ENCODE results near the gene NUP88. TPM values are rescaled to one million over a fixed set of nuclear protein-coding genes. Genes with fewer than 3 reads are reported as not detected.

The NUP88 gene
- total RNA-seq, 1 donor from 2014 or later: 99.9 TPM

- DNase-seq: no peak
Observed at GRCh38 chr17:5354310-5354709, 65.2 kb downstream of the NUP88 start.

GRCh38 chr17:5352681-5353289 lies 66.7 kb downstream of the NUP88 start:
- DNase-seq: no peak

GRCh38 chr17:5344914-5345313 lies 74.5 kb downstream of the NUP88 start:
- no peak for DNase-seq

Other genes starting within 250 kb of the NUP88 start
- 3.4 and 4.8 TPM in 2 replicates for gene ZNF594, start 227.8 kb downstream of the NUP88 start, total RNA-seq
- not detected in 2 replicates for gene SCIMP, start 184.8 kb downstream of the NUP88 start, total RNA-seq
- gene RABEP1, start 137.4 kb downstream of the NUP88 start, total RNA-seq: 53.9 and 72.3 TPM in 2 replicates
- 29.1 and 55.6 TPM in 2 replicates for gene RPAIN, start 520 bp upstream of the NUP88 start, total RNA-seq
- gene C1QBP, start 19.5 kb upstream of the NUP88 start, total RNA-seq: 246 and 318 TPM in 2 replicates
- 11.1 and 23.5 TPM in 2 replicates for gene DHX33, start 49.3 kb upstream of the NUP88 start, total RNA-seq
- gene DERL2, start 66.5 kb upstream of the NUP88 start, total RNA-seq: 25.0 and 25.5 TPM in 2 replicates
- gene MIS12, start 66.9 kb upstream of the NUP88 start, total RNA-seq: 20.8 and 21.0 TPM in 2 replicates
- 15.4 and 16.7 TPM in 2 replicates for gene NLRP1, start 164.8 kb upstream of the NUP88 start, total RNA-seq